Hepatocyte (in vitro differentiated cells): ENCODE results near the gene CCDC34.

Experiments
- CTCF ChIP-seq: fragments of 200-600 bp; sonication (generic); IDR thresholded peaks from 2 replicates; pipeline ENCODE4 v1.5.1; 2016; ENCODE audit warnings: antibody characterized with exemption, mild to moderate bottlenecking; ENCODE audit not compliant: poor library complexity
- EZH2 ChIP-seq: fragments of 200-600 bp; sonication (generic); IDR thresholded peaks from 2 replicates; pipeline ENCODE4 v1.6.1; 2016; ENCODE audit warnings: antibody characterized with exemption, mild to moderate bottlenecking, borderline replicate concordance

- no peak for TF ChIP-seq CTCF
- no peak for TF ChIP-seq EZH2
Measured at GRCh38 chr11:27388869-27389268, 25.9 kb upstream of the CCDC34 start.
